ENCODE measurements around the gene HYAL2.

DNA sequence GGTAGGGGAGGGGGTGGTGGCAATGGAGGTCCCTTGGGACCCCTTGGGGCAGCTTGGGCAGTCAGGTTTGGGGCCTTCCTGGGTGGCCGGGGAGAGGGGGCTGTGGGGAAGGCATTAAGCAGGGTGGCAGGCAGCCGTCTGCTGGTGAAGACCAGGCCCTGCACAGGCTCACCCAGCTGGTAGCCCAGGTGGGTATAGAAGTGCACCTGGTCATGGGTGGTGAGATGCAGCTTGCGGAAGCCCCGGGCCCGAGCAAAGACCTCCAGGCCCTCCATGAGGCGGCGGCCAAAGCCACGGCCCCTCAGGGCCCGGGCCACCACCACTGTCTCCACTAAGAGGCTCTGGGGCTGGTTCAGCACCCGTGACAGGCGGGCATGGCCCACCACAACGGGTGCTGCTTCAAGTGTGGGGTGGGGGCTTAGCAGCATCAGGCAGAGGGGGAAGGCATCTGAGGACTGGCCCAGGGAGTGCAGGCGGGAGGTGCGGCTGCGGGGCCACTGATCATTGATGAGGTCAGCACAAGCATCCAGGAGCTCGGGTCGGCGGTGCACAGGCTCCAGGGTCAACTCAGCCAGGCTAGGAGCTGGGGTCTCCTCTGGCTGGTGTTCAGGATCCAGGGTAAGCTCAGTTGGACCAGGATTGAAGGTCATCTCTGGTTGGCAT lies 25.7 kb downstream of the HYAL2 start:
- no peak for TF ChIP-seq FOXP2 (optimal IDR thresholded peaks at IDR 0.05; ENCODE audit: borderline replicate concordance, extremely low read depth, extremely low read length, insufficient read depth)
- TF ChIP-seq, protein P1, sequence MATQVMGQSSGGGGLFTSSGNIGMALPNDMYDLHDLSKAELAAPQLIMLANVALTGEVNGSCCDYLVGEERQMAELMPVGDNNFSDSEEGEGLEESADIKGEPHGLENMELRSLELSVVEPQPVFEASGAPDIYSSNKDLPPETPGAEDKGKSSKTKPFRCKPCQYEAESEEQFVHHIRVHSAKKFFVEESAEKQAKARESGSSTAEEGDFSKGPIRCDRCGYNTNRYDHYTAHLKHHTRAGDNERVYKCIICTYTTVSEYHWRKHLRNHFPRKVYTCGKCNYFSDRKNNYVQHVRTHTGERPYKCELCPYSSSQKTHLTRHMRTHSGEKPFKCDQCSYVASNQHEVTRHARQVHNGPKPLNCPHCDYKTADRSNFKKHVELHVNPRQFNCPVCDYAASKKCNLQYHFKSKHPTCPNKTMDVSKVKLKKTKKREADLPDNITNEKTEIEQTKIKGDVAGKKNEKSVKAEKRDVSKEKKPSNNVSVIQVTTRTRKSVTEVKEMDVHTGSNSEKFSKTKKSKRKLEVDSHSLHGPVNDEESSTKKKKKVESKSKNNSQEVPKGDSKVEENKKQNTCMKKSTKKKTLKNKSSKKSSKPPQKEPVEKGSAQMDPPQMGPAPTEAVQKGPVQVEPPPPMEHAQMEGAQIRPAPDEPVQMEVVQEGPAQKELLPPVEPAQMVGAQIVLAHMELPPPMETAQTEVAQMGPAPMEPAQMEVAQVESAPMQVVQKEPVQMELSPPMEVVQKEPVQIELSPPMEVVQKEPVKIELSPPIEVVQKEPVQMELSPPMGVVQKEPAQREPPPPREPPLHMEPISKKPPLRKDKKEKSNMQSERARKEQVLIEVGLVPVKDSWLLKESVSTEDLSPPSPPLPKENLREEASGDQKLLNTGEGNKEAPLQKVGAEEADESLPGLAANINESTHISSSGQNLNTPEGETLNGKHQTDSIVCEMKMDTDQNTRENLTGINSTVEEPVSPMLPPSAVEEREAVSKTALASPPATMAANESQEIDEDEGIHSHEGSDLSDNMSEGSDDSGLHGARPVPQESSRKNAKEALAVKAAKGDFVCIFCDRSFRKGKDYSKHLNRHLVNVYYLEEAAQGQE (IDR thresholded peaks at IDR 0.05; ENCODE audit: insufficient read depth in 1 of 2, low read depth in 2 of 2, low read length in 2 of 2): no peak
